ENCODE measurements around the gene CWC15.
"Not testable (repeated sequence)": the region's sequence is repeated elsewhere in the genome, so short reads cannot be mapped to it uniquely, and the experiment has no call there.

Gene CWC15

DNA sequence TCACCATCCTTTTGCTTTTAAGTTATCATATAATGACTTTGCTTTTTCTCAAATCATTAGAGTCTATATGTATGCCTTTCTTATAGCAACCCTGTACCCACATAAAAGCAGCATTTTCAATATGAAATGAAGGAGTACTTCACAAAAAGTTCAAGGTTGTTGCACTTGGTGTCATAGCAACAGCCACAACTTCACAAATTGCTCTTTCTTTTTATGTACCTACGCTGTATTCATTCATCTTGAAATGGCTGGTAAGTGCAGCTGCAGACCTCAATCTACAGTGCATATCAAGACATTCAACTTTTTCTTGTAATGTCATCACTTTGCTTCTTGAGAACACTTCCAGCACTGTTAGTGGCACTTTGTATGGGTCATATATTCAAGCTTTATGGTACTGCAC, 18.6 kb downstream of the CWC15 start:
- DNase-seq (ENCODE audit: low read depth) = no peak

DNA sequence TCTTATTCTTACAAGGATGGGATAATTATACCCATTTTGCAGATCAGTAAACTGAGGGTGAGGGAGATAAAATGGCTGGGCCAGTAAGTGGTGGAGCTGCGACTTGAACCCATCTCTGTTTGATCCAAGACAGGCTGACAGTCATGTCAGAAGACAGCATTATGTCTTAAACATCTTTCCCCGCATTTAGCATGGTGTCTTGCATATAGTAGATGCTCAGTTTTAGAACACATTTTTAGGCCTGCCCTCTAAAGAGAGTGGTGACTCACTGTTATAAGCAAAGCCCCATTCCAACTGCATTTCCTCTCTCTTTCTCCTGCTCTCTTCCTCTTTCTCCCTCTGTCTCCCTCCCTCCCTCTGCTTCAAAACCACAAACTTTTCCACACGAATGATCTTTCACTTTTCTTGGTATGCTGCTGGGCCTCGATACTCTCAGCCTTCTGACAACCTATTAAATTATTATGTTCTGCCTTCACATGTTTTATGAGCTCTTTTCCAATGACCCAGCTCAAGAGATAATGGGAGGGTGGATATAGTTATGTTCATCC, 25.2 kb downstream of the CWC15 start:
- peak; percentile 73 for DNase-seq (ENCODE audit: low read depth)

DNA sequence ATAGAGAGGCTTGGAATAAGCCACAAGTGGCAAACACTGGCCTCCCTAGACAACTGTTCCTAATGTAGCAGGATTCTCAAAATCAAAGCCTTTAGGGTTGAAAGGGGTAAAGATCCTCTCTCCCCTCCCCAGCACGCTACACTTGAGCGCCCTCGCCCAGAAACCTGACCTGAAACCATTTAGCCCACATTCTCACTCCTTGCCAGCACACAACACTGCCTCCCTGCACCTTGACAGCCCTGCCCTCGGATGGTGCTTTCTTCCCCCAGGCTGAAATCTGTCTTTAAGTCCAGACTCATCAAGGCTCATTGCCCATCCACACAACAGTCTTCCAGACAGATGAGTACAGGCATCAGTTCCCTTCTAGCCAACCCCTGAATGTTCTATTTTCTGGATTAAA, 26.5 kb downstream of the CWC15 start:
- no peak for DNase-seq (ENCODE audit: low read depth)

DNA sequence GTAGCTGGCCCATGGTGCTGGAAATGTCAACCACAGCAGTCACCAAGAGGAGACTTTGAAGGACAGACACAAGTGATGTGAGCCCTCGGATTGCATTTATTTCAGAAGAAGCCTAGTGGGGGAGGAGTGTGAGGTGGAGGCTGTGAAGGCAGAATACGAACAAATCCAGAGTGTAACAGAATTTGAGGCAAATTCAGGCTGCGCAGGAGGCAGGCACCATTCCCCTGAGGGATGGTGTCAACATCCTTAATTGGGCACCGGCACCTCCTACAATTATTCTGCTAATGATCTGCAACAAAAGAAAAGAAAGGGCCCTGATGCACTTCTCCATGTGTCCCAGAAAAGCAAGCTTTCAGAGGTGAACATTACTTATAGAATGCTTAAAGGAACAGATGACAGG, 32.2 kb downstream of the CWC15 start:
- no peak for DNase-seq (ENCODE audit: low read depth)

DNA sequence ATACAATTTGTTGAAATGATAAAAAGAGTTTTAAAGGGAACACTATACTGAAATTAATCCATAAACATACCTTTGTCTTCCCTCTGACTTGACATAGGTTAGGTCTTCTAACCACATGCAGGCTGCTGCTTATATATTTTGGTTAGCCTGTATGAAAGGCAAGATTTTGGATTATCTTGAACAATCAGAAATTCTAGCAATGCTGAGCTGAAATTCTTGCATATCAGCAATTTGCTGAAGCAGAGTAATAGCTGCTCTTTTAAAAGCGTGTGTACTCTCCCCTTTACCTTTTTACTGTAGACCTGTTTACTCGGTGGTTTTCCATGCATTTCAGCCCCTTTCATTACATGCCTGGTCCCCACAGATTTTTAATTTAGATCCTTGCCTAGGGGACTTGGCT, 34.0 kb downstream of the CWC15 start:
- no peak for DNase-seq (ENCODE audit: low read depth)

DNA sequence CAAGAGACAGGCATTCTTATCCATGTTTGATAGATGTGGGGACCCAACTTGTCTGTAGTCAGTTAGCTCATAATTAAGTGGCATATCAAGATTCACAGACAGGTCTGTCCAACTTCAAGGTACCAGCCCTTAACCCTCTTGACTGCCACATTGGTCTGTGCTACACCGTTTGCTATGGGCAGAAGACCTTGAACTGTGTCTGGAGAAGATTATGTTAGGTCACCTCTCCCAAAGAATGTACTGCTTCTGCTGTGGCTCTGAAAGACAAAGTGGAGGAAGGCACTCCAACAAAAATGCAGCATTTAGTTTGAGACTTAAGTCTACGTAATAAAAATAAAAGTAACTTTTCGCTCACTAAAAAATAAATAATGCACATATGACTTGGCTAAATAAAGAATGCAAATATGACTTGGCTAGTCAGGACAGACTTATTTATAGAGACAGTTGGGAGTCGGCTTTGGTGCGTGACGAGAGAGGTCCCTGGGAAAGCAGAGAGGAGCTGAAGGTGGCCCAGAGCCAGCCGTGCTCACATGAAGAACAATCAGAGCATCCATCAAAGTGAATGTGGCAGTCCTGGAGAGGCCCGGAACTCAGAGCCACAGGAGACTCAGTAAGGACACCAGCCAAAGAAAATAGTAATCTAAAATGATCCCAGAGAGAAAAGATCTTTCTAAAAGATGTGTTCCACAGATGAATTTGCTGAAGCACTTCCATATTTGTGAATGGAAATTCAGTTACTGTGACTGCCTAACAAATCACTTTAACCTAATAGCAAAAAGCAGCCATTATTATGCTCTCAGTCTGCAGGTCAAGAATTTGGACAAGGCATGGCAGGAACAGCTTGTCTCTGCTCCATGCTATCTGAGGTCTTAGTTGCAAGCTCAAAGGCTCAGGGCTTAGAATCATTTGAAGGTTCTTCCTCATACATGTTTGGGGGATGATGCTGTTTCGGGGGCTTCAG, 35.0 kb downstream of the CWC15 start:
- peak; percentile 88 for DNase-seq (ENCODE audit: low read depth)

DNA sequence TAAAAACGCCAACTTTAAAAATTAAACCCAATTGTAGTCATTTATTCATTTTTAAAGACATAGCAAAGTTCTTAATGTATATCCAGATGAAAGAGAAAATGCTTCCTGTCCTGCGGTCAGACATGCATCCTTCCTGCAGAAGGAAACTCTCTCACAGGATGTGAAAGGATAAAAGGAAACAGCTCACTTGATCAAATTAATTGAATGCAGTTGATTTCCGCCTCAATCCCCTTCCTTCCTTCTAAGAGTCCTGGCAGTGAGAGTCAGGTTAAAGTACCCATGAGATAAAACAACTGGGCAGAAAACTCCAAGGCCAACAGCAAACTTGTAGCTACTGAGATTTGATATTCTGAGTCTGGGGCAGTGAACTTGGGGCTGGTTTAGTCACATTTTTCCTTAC, 38.5 kb downstream of the CWC15 start:
- no peak for DNase-seq (ENCODE audit: low read depth)

DNA sequence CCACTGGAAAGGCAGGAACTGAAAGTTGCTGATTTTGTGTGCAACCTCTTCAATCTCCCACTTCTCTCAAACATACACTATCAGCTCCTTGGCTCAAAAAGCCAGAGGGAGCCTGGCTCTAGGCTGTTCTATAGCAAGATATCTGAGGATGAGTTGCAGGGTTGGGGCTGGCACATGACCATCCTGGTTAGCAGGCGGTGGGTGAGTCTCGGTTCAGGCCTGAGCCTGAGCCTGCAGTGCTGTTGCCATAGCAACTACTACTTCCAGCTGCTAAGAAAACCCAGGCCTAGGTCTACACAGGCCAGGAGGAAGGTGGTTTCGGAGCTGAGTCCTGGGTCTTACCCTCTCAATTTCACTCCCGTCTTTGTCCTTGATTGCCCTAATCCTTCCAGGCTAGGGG, 39.0 kb downstream of the CWC15 start:
- DNase-seq (ENCODE audit: low read depth) = no peak

DNA sequence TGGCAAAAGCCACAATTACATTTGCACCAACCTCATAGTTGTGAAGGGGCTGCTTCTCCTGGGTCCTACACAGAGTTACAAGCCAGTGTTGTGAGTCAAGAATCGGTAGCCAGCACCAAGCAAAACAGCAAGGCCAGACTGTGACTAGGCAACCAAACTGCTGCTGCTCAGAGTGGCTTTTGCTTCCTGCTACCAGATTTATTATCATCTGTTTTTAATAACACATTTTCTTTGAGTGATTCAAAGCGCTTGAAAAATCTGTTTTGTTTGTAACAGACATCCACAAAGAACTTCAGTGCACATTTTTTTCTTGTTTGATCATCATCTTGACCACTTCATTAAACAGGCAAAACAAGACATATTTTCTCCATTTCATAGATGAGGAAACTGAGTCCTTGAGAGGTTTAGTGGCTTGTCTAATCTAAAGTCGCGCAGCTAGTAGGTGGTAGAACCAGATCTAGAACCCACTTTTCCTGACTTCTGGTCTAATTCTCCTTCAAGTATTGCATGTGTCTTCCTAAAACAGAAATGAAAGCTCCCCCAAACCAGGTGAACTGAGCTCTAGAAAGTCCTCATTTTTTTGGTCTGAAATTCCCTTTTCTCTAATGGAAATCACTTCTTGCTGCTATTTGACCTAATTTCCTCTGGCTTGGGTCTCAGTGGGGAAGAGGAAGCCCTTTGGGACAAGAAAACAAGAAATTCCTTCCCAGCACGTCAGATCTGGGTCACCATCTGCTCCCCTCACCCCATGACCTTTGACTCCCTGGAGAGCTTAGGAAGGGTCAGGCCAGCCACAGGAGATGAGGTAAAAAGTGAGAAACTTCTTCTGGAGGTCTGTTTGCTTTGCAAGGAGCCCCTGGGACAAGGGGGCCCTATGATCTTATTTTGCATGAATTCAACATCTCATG, 39.9 kb downstream of the CWC15 start:
- DNase-seq (ENCODE audit: low read depth) = peak; percentile 94

DNA sequence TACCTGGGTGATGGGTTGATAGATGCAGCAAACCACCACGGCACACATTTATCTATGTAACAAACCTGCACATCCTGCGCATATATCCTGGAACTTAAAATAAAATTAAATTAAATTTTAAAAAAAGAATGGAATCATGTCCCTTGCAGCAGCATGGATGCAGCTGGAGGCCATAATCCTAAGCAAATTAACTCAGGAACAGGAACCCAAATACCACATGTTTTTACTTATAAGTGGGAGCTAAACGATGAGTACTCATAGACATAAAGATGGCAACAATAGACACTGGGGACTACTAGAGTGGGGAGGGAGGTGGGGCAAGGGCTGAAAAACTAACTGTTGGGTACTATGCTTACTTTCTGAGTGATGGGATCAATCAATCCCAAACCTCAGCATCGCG, 40.9 kb downstream of the CWC15 start:
- no peak for DNase-seq (ENCODE audit: low read depth)

DNA sequence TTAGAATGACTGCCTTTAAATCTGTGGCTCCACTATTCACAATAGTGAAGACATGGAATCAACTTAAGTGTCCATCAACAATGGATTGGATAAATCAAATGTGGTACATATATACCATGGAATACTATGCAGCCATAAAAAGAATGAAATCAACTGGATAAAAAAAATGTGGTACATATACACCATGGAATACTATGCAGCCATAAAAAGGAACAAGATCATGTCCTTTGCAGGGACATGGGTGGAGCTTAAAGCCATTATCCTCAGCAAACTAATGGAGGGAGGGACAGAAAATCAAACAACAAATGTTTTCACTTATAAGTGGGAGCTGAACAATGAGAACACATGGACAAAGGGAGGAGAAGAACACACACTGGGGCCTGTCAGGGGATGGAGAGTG, 41.3 kb downstream of the CWC15 start:
- not testable (repeated sequence) for DNase-seq (ENCODE audit: low read depth)

DNA sequence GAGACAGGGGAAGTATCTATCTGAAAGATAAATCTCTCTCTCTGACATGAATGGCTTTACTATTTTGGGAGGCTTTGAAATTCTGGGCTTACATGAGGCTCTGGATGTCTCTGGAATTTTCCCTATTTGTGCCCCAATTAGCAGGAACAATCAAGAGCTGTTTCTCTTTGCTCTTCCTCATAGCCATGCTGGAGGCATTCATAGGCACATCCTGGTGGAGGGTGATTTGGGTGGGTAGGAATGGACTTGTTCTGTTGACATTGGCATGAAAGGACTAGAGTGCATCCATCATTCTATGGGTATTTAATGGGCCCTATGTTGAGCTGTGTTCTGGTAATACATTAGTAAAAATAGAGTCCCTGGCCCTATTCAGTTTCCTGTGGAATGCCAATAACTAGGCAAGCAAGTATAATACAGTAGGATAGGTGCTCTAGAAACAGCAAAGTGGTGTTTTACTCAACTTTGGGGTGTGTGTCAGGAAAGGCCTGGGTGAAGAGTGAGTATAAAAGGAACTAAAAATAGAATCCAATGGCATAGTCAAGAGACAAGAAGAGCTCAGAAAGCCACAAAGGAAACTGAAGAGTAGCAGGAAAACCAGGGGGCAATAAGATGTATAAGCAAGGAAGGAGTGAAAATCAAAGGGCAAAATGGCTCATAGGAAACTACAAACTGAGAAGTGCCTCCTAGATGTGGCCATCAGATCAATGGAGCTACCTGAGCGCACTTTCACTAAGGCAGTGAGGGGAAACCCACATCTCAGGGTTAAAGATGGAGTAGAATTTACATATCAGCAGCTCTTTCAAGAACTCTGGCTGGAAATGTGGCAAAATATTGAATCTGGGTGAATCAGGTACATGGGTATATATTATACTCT, 45.0 kb downstream of the CWC15 start:
- DNase-seq (ENCODE audit: low read depth) = no peak

DNA sequence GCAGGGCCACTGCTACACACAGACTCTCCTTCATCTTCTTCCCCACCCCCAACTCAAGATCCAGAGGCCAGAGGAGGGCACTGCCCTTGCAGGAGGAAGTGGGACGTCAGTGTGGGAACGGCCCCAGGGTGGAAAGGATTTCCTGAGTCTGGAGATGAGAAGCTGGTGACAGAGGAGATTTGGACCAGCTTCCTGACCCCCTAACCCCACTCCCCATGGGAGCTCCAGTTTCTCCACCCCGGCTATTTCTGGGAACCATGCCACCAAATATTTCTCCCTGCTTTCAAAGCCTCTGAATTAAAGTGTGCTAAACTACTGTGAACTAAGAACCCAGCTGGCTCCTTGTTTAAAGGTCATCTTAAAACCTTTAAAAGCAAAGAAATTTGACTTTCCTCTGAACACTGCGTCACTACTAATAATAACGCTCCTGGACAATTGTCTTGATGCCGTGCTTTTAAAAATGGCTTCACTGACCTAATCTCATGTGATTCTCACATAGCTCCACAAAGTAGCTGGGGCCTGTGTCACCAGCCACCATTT, 46.6 kb downstream of the CWC15 start:
- peak; percentile 95 for DNase-seq (ENCODE audit: low read depth)

DNA sequence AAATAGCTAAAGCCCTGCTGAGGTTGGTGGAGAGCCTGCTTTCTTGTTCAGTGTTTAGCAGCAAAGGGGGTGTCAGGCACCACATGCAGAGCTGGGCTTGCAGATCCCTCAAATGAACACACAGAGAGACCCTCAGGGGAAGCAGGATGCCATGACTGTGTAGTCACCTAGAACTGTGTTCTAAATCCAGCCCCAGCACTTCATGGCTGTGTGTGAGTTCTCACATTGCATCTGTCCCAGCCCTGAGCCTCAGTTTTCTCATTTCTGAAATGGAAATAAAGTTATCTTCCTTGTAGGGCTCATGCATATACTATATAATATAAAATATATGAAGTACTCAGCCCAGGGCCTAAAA, 47.1 kb downstream of the CWC15 start:
- no peak for DNase-seq (ENCODE audit: low read depth)

DNA sequence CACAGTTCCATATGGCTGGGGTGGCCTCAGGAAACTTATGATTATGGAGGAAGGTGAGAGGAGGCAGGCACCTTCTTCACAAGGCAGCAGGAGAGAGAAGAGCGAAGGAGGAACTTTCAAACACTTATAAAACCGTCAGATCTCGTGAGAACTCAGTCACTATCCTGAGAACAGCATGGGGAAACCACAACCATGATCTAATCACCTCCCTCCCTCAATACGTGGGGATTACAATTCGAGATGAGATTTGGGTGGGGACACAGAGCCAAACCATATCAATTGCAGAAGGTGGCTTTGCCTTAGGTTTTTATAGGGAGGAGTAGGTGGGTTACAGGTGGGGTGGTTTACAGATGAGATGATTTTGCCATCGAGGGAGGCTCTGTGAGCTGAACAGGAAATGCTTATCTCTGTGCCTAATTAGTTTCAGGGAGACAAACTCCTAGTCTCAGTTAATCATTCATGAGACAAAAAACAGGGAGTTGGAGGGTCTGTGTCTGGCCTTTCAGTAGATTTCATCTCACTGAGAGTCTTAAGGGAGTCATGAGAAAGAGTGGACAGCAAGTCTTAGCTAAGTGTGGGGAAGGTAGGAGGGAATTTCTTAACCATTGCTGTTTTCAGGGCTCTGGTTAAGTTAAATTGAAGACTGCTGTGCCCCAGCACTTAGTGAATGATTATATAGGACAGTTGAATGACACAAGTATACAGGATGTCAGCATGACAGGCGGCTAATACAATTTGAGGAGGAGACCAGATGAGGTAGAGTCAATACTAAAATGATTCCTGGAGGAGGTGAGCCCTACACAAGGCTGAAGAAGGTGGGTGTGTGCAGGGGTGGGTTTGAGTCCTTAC, 47.7 kb downstream of the CWC15 start:
- DNase-seq (ENCODE audit: low read depth) = no peak

DNA sequence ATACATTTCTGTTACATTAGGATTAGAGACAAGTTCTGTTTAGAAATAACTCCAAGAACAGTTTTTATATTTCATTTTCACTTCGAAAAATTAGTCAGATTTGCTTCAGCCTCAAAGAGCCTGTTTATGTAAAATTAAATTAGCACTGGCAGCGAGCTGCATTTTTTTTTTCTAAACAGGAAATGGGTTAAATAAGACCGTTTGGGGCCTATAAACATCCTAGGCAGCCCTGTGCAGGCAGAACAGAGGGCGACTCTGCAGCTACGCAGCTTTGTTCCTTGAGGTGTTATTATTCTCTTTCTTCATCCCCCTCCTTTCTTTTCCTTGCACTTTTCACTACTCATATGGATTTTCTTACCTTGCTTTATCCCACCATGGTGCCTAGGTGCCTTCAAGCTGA, 48.7 kb downstream of the CWC15 start:
- DNase-seq (ENCODE audit: low read depth) = no peak

DNA sequence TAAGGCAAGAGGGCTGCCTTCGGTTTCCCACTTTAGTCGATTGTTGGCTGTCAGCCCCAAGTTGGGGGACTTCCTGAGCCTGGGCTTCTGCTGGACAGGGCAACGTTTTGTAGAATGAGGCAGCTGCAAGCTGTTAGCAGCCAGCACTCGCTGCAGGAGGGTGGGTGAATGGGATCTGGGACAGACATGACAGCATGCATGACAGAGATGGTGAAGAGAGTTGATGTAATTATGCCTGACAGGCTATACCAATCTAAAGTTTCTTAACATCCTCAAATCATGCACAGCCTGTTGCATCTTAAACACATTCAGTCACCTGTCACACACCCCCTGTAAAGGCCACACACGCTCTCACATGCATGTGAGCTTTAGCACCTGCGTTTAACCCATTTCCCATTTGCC, 49.2 kb downstream of the CWC15 start:
- DNase-seq (ENCODE audit: low read depth) = no peak

DNA sequence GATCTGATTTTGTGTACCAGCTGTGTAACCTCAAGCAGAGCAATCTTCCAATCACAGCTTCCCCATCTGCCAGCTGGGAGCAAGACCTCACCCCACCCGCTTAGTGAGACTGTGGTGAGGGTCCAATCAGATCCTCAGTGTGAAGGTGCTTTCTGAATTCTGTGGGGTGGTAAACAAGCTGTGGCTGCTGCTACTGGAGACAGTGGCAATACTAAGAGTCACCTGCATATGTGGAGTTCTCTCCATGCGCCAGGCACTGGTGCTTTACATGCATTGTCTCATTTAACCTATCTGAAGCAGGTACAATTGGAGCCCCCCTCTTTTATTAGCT, 50.4 kb downstream of the CWC15 start:
- no peak for DNase-seq (ENCODE audit: low read depth)

DNA sequence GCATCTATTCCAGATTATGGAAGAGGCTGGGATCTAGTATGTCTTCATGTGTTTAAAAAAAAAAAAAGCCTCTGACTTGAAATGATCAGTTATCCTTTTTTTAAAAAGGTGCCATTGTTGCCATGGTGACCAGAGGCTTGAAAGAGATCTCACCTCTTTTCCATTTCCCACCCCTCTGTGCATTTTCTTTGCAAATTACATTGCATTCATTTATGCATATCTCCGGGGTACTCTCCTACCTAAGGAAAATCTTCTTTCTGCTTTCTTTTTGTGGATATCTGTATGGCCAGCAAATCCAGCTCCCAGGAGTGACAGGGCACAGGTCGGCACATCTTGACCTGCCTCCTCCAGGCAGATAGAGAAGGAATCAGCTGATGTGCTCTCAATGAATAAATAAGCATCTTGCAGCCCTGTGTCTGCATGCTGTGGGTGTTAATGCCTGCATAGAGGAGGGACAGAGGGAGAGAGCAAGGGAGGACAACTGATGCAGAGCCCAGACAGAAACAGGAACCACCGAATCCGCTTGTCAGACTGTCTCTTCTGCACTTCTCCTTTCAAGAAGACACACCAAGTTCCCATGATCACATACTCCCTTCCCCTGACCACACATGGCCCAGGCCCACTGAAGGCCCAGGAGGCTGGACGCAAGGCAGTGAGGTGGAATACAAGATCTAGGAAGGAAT, 50.9 kb downstream of the CWC15 start:
- no peak for DNase-seq (ENCODE audit: low read depth)

DNA sequence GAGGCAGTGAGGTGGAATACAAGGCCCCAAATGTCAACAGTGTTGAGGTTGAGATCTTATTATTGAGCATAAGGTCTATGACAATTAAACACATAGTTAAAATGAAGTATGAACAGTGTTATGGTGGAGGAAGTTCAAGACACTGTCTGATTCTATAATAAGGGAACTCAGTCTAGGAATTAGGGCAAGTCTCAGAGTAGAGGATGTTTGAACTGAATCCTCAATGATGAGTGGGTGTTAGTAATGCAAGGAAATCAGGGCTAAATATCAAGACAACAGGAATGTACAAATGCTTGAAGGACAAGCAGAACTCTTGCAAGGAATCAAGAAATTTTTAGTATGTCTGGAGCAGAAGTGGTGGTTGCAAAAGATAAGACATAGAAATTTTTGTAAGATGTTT, 53.0 kb downstream of the CWC15 start:
- no peak for DNase-seq (ENCODE audit: low read depth)

Data from GM04504 (cell line).